ENCODE measurements around the gene RPL9.
"Not testable (repeated sequence)": the region's sequence is repeated elsewhere in the genome, so short reads cannot be mapped to it uniquely, and the experiment has no call there.

RPL9 gene

DNA sequence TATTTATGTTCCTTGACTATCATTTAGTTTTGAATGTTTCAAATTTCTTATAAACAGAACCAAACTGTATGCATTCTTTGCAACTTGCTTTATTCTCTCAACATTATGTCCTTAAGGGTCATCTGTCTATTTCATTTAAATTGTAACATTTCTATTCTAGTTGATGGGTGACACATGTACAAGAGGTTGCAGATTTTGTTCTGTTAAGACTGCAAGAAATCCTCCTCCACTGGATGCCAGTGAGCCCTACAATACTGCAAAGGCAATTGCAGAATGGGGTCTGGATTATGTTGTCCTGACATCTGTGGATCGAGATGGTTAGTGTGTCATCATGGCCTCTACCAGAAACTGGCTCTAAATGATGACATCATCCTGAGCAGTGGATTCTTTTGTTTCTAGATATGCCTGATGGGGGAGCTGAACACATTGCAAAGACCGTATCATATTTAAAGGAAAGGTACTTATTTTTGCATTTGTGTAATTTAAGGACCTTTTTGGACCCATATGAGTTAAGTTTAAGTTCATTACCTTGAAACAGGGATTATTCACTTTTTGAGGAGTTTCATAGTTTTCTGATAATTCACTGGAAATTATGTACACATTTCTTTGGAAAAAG is 6.3 kb upstream of the RPL9 start:
- H3K36me3 ChIP-seq (ENCODE audit: insufficient read depth, insufficient read length, low read length) = peaks cover 61% of the 10 kb centered on the region
- no peaks in the 10 kb centered on the region for H3K27me3 ChIP-seq (ENCODE audit: insufficient read depth, insufficient read length)
- H3K9ac ChIP-seq (ENCODE audit: insufficient read length, low read depth) = no peak overlapping the region
- no peak overlapping the region for H3K4me3 ChIP-seq (ENCODE audit: insufficient read length, low read depth)
- TF ChIP-seq ZNF274 (IDR thresholded peaks at IDR 0.05; ENCODE audit: low read depth, low read length) (no peak), SUZ12 (IDR thresholded peaks at IDR 0.05; ENCODE audit: extremely low read depth, insufficient read depth, insufficient read length) (no peak), YY1 (IDR thresholded peaks at IDR 0.05; ENCODE audit: insufficient read depth, insufficient read length) (no peak)
- H3K9me3 ChIP-seq (ENCODE audit: insufficient read depth, low read length) = no peaks in the 10 kb centered on the region
- DNase-seq (ENCODE audit: low read depth, low spot score) = no peak
- H3K4me1 ChIP-seq (ENCODE audit: insufficient read depth, insufficient read length) = no peaks in the 10 kb centered on the region

DNA sequence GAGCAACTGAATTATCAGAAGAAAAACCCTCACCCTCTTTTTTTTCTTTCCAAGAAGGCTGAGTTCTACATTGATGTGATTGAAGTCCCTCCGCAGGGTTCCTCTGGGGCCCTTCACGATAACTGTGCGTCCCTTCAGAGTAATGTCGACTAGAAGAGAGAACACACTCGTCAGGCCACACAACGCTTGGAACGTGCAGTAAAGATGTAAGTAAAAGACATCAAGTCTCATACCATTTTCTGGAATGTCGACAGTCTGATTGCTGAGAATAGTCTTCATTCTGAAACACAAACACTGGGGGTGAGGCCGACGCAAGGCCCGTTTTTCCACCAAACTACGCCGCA is 589 bp downstream of the RPL9 start:
- H3K4me3 ChIP-seq (ENCODE audit: insufficient read length, low read depth) = peak overlapping the region; percentile 91
- H3K4me1 ChIP-seq (ENCODE audit: insufficient read depth, insufficient read length); H3K27me3 ChIP-seq (ENCODE audit: insufficient read depth, insufficient read length); H3K9me3 ChIP-seq (ENCODE audit: insufficient read depth, low read length); DNase-seq (ENCODE audit: low read depth, low spot score): not testable (repeated sequence)
- H3K9ac ChIP-seq (ENCODE audit: insufficient read length, low read depth) = peak overlapping the region; percentile 98
- H3K36me3 ChIP-seq (ENCODE audit: insufficient read depth, insufficient read length, low read length) = peaks cover 78% of the 10 kb centered on the region

DNA sequence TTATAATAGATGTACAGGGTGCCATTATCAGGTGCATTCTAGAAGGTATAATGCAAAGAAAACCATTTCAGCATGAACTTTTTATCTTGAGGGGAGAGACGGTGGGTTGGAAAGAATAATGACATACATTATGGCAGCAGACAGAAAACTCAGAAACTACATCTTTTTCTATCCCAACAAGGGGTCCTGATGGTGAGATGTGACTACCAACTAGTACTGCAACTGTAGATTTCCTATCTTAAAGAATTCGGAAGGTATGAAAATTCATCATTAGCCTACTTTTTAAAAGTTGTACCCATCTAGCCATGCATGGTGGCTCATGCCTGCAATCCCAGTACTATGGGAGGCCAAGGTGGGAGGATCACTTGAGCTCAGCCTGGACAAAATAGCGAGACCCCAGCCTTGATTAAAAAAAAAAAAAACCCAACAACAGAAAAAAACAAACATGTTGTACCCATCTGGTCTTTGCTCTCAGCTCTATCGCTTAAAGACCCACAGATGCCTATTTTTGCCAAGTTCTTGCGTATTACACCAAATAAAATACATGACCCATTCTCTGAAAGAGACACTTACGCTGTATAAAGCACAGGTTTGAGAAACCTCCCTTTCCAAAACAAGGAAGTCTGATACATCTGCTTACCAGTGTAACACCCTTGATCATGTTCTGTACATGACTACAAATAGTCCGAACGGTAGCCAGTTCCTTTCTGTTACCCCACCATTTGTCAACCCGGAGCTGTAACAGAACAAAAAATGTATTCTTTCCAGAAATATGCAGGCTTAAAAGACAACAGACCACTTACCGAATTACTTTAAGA is 1.6 kb downstream of the RPL9 start:
- H3K4me3 ChIP-seq (ENCODE audit: insufficient read length, low read depth) = peak overlapping the region; percentile 91
- no peak for DNase-seq (ENCODE audit: low read depth, low spot score)
- no peaks in the 10 kb centered on the region for H3K9me3 ChIP-seq (ENCODE audit: insufficient read depth, low read length)
- peak overlapping the region; percentile 98 for H3K9ac ChIP-seq (ENCODE audit: insufficient read length, low read depth)
- H3K4me1 ChIP-seq (ENCODE audit: insufficient read depth, insufficient read length) = no peaks in the 10 kb centered on the region
- no peaks in the 10 kb centered on the region for H3K27me3 ChIP-seq (ENCODE audit: insufficient read depth, insufficient read length)
- H3K36me3 ChIP-seq (ENCODE audit: insufficient read depth, insufficient read length, low read length) = peaks cover 79% of the 10 kb centered on the region
- TF ChIP-seq SUZ12 (IDR thresholded peaks at IDR 0.05; ENCODE audit: extremely low read depth, insufficient read depth, insufficient read length) = no peak
- no peak for TF ChIP-seq ZNF274 (IDR thresholded peaks at IDR 0.05; ENCODE audit: low read depth, low read length)
- no peak for TF ChIP-seq YY1 (IDR thresholded peaks at IDR 0.05; ENCODE audit: insufficient read depth, insufficient read length)

DNA sequence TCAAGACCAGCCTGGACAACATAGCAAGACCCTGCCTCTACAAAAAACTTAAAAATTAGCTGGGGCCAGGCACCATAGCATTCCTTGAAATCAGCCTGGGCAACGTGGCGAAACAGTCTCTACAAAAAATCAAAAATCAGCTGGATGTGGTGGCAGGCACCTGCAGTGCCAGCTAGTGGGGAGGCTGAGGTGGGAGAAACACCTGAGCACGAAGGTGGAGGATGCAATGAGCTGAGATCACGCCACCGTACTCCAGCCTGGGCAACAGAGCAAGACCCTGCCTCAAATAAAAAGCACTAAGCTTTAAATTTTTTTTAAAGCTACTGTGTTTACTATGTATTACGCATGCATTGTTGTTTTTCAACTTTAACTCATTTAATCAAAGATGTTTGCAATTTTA is 3.2 kb downstream of the RPL9 start:
- peaks cover 80% of the 10 kb centered on the region for H3K36me3 ChIP-seq (ENCODE audit: insufficient read depth, insufficient read length, low read length)
- H3K4me1 ChIP-seq (ENCODE audit: insufficient read depth, insufficient read length) = no peaks in the 10 kb centered on the region
- TF ChIP-seq ZNF274 (IDR thresholded peaks at IDR 0.05; ENCODE audit: low read depth, low read length) = no peak
- no peak for TF ChIP-seq SUZ12 (IDR thresholded peaks at IDR 0.05; ENCODE audit: extremely low read depth, insufficient read depth, insufficient read length)
- TF ChIP-seq YY1 (IDR thresholded peaks at IDR 0.05; ENCODE audit: insufficient read depth, insufficient read length) = no peak
- H3K9me3 ChIP-seq (ENCODE audit: insufficient read depth, low read length) = no peaks in the 10 kb centered on the region
- no peak overlapping the region for H3K4me3 ChIP-seq (ENCODE audit: insufficient read length, low read depth)
- no peak for DNase-seq (ENCODE audit: low read depth, low spot score)
- H3K9ac ChIP-seq (ENCODE audit: insufficient read length, low read depth) = no peak overlapping the region
- H3K27me3 ChIP-seq (ENCODE audit: insufficient read depth, insufficient read length) = no peaks in the 10 kb centered on the region

DNA sequence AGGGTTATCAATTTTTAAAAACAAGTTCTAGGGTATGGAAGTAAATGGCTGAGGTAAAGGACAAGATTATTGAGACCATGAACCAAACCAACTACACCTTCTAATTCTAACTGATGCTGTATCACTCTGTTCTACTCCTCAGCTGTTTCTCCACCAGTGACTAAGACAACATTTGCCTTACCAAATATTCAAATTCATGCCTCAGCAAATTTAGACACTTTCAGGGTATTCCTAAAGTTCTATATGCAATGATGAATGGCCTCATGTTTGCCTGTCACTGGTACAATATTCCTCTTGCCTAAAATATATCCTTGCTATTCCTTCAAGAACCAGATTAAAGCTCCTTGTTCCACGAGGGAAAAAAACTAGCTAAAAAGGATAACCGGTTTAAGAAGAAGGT is 5.0 kb downstream of the RPL9 start:
- Histone ChIP-seq H3K4me3 (ENCODE audit: insufficient read length, low read depth) (no peak overlapping the region), H3K27me3 (ENCODE audit: insufficient read depth, insufficient read length) (no peaks in the 10 kb centered on the region), H3K36me3 (ENCODE audit: insufficient read depth, insufficient read length, low read length) (peaks cover 91% of the 10 kb centered on the region), H3K4me1 (ENCODE audit: insufficient read depth, insufficient read length) (no peaks in the 10 kb centered on the region), H3K9ac (ENCODE audit: insufficient read length, low read depth) (no peak overlapping the region), H3K9me3 (ENCODE audit: insufficient read depth, low read length) (no peaks in the 10 kb centered on the region)
- no peak for DNase-seq (ENCODE audit: low read depth, low spot score)
- TF ChIP-seq ZNF274 (IDR thresholded peaks at IDR 0.05; ENCODE audit: low read depth, low read length) (no peak), SUZ12 (IDR thresholded peaks at IDR 0.05; ENCODE audit: extremely low read depth, insufficient read depth, insufficient read length) (no peak), YY1 (IDR thresholded peaks at IDR 0.05; ENCODE audit: insufficient read depth, insufficient read length) (no peak)

DNA sequence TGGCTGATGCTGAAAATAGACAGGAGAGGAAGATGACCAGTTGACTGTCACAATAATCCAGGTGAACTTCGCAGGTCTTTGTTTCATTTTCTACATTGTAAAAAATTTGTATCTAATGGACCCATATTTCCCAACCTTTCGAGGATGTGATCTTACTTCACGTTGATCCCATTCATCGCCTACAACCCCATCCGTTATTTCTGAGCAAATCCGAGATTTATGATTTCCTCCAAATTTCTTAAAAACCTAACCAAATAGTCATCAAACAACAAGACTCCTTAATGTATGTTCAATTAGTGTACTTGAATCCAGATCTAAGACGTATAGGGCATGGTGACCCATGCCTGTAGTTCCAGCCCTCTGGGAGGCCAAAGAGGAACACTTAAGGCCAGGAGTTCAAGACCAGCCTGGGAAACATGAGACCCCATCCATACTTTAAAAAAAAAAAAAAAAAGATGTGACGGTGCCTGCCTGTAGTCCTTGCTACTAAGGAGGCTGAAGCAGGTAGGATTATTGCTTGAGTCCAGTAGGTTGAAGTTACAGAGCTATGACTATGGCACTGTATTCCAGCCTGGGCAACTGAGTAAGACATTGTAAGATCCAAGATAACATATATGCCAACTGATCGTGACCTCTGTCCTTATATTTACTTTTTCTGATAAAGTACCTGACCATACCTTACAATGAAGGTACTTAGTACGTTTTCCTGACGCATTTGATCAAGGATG is 5.7 kb downstream of the RPL9 start:
- H3K36me3 ChIP-seq (ENCODE audit: insufficient read depth, insufficient read length, low read length) = peaks cover 86% of the 10 kb centered on the region
- no peak for TF ChIP-seq YY1 (IDR thresholded peaks at IDR 0.05; ENCODE audit: insufficient read depth, insufficient read length)
- no peak for TF ChIP-seq SUZ12 (IDR thresholded peaks at IDR 0.05; ENCODE audit: extremely low read depth, insufficient read depth, insufficient read length)
- no peak for TF ChIP-seq ZNF274 (IDR thresholded peaks at IDR 0.05; ENCODE audit: low read depth, low read length)

DNA sequence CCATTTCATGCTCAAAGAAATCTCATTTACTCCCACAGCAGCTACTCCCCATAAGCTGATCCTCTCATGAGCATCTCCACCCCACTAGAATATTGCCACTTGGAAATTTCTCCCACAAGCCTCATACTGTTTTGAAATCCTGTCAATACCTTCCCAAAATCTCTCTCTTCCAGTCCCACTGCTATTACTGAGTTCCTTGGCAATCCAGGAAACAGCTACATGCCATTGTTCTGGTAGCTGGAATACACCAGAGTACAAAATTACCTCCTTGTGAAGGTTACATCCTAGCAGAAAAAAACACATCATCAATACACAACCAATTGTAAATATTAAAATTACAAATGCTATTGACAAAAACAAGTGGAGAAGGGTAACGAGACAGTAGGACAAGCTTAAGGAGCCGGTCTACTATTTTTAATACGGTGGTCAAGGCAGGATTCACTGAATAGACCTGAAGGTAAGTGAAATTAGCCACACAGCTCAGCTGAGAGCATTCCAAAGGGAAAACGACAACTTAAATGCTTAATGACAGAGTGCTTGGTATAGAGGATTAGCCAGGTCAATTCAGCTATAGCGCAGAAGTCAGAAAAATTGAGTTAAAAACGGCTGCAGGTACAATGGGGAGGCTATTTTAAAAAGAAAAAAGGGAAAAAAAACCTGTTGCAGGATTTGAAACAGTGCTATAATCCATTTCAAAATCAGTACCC is 6.4 kb downstream of the RPL9 start:
- Histone ChIP-seq H3K4me1 (ENCODE audit: insufficient read depth, insufficient read length) (no peaks in the 10 kb centered on the region), H3K36me3 (ENCODE audit: insufficient read depth, insufficient read length, low read length) (peaks cover 79% of the 10 kb centered on the region), H3K9me3 (ENCODE audit: insufficient read depth, low read length) (no peaks in the 10 kb centered on the region), H3K27me3 (ENCODE audit: insufficient read depth, insufficient read length) (no peaks in the 10 kb centered on the region), H3K4me3 (ENCODE audit: insufficient read length, low read depth) (no peak overlapping the region), H3K9ac (ENCODE audit: insufficient read length, low read depth) (no peak overlapping the region)
- no peak for TF ChIP-seq ZNF274 (IDR thresholded peaks at IDR 0.05; ENCODE audit: low read depth, low read length)
- no peak for DNase-seq (ENCODE audit: low read depth, low spot score)

More for the DNA sequence above, 5.7 kb downstream of the RPL9 start:
- H3K4me3 ChIP-seq (ENCODE audit: insufficient read length, low read depth) = no peak overlapping the region
- no peaks in the 10 kb centered on the region for H3K9me3 ChIP-seq (ENCODE audit: insufficient read depth, low read length)
- H3K27me3 ChIP-seq (ENCODE audit: insufficient read depth, insufficient read length) = no peaks in the 10 kb centered on the region
- DNase-seq (ENCODE audit: low read depth, low spot score) = no peak
- H3K4me1 ChIP-seq (ENCODE audit: insufficient read depth, insufficient read length) = no peaks in the 10 kb centered on the region
- no peak overlapping the region for H3K9ac ChIP-seq (ENCODE audit: insufficient read length, low read depth)

Data from NT2/D1 (cell line).